DND-41 (cell line): ENCODE measurements around the gene LRRTM4.

Experiments used
- ATAC-seq: fragments of 200-7000 bp; cut with Tn5 transposase; 3 replicates; pipeline ENCODE4 v1.9.1; 2021; ENCODE audit warnings: low read depth; ENCODE audit not compliant: insufficient read depth
- DNase-seq: peaks from one replicate; pipeline ENCODE4 v3.0.0-alpha.2; 2020
- H2AFZ ChIP-seq: 2 replicates; pipeline ENCODE4 v1.6.0; 2012; ENCODE audit warnings: low read depth, low read length
- H3K27ac ChIP-seq: 2 replicates; pipeline ENCODE4 v1.5.1; 2012; ENCODE audit warnings: low read length, inconsistent platforms
- H3K27me3 ChIP-seq: fragments of 200-600 bp; sonication (generic); 2 replicates; pipeline ENCODE4 v1.6.0; 2012; ENCODE audit warnings: low read length, mild to moderate bottlenecking, inconsistent platforms; ENCODE audit not compliant: insufficient read depth, poor library complexity
- H3K36me3 ChIP-seq: 2 replicates; pipeline ENCODE4 v1.5.1; 2012; ENCODE audit warnings: low read length, inconsistent platforms; ENCODE audit not compliant: insufficient read depth
- H3K4me1 ChIP-seq: 2 replicates; pipeline ENCODE4 v1.5.1; 2012; ENCODE audit warnings: mild to moderate bottlenecking, low read length; ENCODE audit not compliant: insufficient read depth
- H3K4me2 ChIP-seq: 2 replicates; pipeline ENCODE4 v1.6.0; 2012; ENCODE audit warnings: mild to moderate bottlenecking, moderate library complexity, low read length, inconsistent platforms; ENCODE audit not compliant: insufficient read depth
- H3K4me3 ChIP-seq, 2 experiments: fragments of 200-600 bp in 1 of 2; shearing (Covaris generic) in 1 of 2; 2 replicates each; pipeline ENCODE4 v1.5.1; 2012 to 2016; ENCODE audit warnings: inconsistent platforms in 2 of 2, low read length in 2 of 2, mild to moderate bottlenecking in 2 of 2, low read depth in 1 of 2, moderate library complexity in 1 of 2
- H3K79me2 ChIP-seq: 2 replicates; pipeline ENCODE4 v1.6.0; 2012; ENCODE audit warnings: low read length, inconsistent platforms; ENCODE audit not compliant: insufficient read depth
- H3K9ac ChIP-seq: 2 replicates; pipeline ENCODE4 v1.6.0; 2012; ENCODE audit warnings: low read depth, mild to moderate bottlenecking, inconsistent platforms, low read length, moderate library complexity
- H3K9me3 ChIP-seq: 2 replicates; pipeline ENCODE4 v1.5.1; 2012; ENCODE audit warnings: low read length, moderate library complexity, mild to moderate bottlenecking, inconsistent platforms; ENCODE audit not compliant: insufficient read depth, severe bottlenecking
- H4K20me1 ChIP-seq: 2 replicates; pipeline ENCODE4 v1.6.0; 2012; ENCODE audit warnings: low read length; ENCODE audit not compliant: insufficient read depth
- EZH2 ChIP-seq: IDR thresholded peaks from 3 replicates; pipeline ENCODE4 v1.6.1; 2012; ENCODE audit warnings: borderline replicate concordance, low read depth, mild to moderate bottlenecking, moderate library complexity, low read length, inconsistent platforms; ENCODE audit not compliant: severe bottlenecking
- TF ChIP-seq, protein P1 (sequence below): IDR thresholded peaks from 2 replicates; pipeline ENCODE4 v1.5.1; 2012; ENCODE audit warnings: borderline replicate concordance, low read length, moderate library complexity, mild to moderate bottlenecking; ENCODE audit not compliant: poor library complexity, severe bottlenecking; ENCODE audit errors: extremely low read depth

The LRRTM4 gene

DNA sequence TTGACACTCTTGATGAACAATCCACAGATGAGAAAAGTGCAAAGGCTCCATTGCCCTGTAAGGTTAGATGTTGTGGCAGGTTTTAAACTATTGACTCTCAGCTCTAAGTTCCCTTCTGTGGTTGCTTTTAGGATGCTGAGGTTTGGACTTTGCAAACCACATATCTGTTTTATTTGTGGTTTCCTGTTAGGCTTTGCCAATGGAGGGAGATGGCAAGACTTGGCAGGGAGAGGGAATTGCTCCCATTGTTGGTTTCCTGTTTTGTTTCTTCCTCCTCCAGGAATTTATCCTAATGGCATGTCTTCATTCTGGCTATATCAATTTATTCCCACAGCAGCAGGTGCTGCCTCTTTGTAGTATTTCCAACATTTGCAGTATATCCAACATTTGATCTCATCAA lies 772.3 kb downstream of the LRRTM4 start:
- no peaks in the 10 kb centered on the region for H4K20me1 ChIP-seq
- no peak overlapping the region for H2AFZ ChIP-seq
- no peaks in the 10 kb centered on the region for H3K79me2 ChIP-seq
- H3K4me1 ChIP-seq: peaks cover 7% of the 10 kb centered on the region; the same call in 1 of the 2 replicates
- peak; percentile 9 for DNase-seq
- H3K4me3 ChIP-seq: no peak overlapping the region
- TF ChIP-seq EZH2: no peak
- TF ChIP-seq, protein P1, sequence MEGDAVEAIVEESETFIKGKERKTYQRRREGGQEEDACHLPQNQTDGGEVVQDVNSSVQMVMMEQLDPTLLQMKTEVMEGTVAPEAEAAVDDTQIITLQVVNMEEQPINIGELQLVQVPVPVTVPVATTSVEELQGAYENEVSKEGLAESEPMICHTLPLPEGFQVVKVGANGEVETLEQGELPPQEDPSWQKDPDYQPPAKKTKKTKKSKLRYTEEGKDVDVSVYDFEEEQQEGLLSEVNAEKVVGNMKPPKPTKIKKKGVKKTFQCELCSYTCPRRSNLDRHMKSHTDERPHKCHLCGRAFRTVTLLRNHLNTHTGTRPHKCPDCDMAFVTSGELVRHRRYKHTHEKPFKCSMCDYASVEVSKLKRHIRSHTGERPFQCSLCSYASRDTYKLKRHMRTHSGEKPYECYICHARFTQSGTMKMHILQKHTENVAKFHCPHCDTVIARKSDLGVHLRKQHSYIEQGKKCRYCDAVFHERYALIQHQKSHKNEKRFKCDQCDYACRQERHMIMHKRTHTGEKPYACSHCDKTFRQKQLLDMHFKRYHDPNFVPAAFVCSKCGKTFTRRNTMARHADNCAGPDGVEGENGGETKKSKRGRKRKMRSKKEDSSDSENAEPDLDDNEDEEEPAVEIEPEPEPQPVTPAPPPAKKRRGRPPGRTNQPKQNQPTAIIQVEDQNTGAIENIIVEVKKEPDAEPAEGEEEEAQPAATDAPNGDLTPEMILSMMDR: no peak
- H3K9me3 ChIP-seq: no peaks in the 10 kb centered on the region
- peak; percentile 85 for ATAC-seq
- no peaks in the 10 kb centered on the region for H3K36me3 ChIP-seq
- no peak overlapping the region for H3K4me2 ChIP-seq
- peaks cover 2% of the 10 kb centered on the region for H3K27me3 ChIP-seq
- H3K9ac ChIP-seq: no peak overlapping the region
- H3K27ac ChIP-seq: no peak overlapping the region

DNA sequence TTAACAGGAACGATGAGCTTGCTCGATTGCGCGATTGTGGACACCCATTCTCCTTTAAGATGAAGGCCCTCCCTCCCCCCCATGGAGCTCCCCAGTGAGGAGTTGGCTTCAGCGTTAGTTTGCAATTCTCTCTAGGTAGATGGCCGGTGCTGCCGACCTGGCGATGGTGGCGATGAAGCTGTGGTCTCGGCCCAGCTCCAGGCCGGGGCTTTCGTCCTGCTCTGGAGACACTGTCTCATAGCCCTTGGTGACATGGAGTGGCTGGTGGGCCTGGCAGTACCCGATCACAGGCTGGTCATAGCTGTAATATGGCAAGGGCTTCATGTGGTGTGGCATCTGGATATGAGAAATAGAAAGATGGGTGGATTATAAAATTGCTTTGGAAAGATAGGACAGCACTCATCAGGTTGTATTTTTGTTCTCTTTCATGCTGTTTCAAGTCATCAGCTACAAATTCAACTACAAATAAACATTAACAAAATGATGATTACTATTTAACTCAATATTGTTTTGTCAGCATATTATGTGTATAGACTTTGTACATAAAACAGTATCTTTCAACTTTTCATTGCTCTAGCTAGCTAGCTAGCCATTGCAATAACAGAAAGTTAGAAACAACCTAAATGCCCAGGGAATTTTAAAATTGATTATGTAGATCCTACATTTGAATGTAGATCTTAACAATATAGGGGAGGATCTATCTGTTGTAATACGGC lies 773.4 kb downstream of the LRRTM4 start:
- TF ChIP-seq, protein P1: no peak
- TF ChIP-seq EZH2: no peak
- ATAC-seq: no peak

GRCh38 chr2:76745605-76746004 lies 776.6 kb downstream of the LRRTM4 start:
- no peaks in the 10 kb centered on the region for H3K79me2 ChIP-seq
- ATAC-seq (no peak), DNase-seq (no peak)
- TF ChIP-seq, protein P1: no peak
- TF ChIP-seq EZH2: no peak
- no peak overlapping the region for H3K4me2 ChIP-seq
- no peak overlapping the region for H3K27ac ChIP-seq
- peaks cover 8% of the 10 kb centered on the region for H3K27me3 ChIP-seq
- no peak overlapping the region for H2AFZ ChIP-seq
- peaks cover 7% of the 10 kb centered on the region; the same call in 1 of the 2 replicates for H3K4me1 ChIP-seq
- no peak overlapping the region for H3K9ac ChIP-seq
- H3K4me3 ChIP-seq: no peak overlapping the region
- H3K9me3 ChIP-seq: no peaks in the 10 kb centered on the region
- H4K20me1 ChIP-seq: no peaks in the 10 kb centered on the region
- no peaks in the 10 kb centered on the region for H3K36me3 ChIP-seq

More for the DNA sequence above, 773.4 kb downstream of the LRRTM4 start:
- Histone ChIP-seq H3K9me3 (no peaks in the 10 kb centered on the region), H3K27ac (no peak overlapping the region), H3K4me2 (no peak overlapping the region), H3K4me3 (no peak overlapping the region), H3K36me3 (no peaks in the 10 kb centered on the region), H3K79me2 (no peaks in the 10 kb centered on the region), H3K4me1 (peaks cover 7% of the 10 kb centered on the region; the same call in 1 of the 2 replicates), H3K9ac (no peak overlapping the region), H2AFZ (no peak overlapping the region), H4K20me1 (no peaks in the 10 kb centered on the region), H3K27me3 (peaks cover 2% of the 10 kb centered on the region)
- no peak for DNase-seq
